Measurements from ENCODE around the gene ZC3H10.
"Not testable (repeated sequence)": the region's sequence is repeated elsewhere in the genome, so short reads cannot be mapped to it uniquely, and the experiment has no call there.

ZC3H10 gene

DNA sequence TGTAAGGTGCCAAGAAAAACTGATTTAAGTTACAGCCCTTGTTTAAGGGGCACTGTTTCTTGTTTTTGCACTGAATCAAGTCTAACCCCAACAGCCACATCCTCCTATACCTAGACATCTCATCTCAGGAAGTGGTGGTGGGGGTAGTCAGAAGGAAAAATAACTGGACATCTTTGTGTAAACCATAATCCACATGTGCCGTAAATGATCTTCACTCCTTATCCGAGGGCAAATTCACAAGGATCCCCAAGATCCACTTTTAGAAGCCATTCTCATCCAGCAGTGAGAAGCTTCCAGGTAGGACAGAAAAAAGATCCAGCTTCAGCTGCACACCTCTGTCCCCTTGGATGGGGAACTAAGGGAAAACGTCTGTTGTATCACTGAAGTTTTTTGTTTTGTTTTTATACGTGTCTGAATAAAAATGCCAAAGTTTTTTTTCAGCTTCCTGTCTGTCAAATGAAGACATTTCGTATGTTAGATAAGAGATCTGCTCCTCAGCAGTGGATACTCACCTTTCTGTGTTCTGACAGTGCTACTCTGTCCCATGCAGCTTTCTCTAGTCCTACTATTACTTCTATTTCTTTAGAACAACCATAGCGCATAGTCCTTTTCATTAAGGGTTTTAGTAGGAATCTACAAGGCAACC, 14.9 kb upstream of the ZC3H10 start:
- DNase-seq: no peak

DNA sequence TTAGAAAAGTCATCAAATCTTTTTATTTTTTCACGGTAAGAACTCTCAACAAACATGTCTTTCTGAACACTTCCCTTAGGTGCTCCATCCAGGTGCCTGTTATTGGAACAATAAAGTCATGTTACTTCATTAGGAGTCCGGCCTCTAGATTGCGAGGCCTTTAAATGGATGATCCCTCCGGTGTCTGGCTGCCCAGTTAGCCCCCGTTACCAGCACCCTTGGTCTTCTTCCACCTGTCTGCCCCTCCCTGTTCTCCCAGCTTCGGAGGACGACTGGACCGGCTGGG, 14.3 kb upstream of the ZC3H10 start:
- no peak for DNase-seq

DNA sequence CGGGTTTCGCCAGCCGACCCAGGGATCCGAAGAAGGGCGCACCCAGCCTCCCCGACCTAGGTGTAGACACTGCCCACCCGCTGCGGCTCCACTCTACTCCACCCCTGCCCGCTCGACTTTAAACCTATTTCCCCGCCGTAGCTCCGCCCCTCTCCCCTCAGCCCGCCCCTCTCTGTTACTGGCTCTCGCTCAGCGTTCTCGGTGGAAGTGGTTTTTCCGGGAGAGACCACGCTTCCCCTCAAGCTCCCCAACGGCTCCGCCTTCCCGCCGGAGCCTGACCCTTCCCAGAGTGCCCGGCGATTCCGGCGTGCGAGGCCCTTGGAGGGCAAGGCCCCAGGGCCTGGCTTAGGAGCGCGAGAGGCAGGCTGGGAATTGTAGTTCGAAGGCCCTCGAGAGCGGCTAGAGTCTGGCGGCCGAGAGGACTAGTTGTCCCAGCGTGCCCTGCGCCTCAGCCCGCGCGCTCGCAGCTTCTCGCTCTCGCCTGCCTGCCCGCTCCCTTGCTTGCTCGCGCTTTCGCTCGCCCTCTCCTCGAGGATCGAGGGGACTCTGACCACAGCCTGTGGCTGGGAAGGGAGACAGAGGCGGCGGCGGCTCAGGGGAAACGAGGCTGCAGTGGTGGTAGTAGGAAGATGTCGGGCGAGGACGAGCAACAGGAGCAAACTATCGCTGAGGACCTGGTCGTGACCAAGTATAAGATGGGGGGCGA, 13.8 kb upstream of the ZC3H10 start, which contains the start of gene PA2G4:
PA2G4 (plus strand) TSS at position 451 of the 706 bp plus-strand sequence; CDS start at position 630, 179 bp downstream.
- peak; percentile 99 for DNase-seq

DNA sequence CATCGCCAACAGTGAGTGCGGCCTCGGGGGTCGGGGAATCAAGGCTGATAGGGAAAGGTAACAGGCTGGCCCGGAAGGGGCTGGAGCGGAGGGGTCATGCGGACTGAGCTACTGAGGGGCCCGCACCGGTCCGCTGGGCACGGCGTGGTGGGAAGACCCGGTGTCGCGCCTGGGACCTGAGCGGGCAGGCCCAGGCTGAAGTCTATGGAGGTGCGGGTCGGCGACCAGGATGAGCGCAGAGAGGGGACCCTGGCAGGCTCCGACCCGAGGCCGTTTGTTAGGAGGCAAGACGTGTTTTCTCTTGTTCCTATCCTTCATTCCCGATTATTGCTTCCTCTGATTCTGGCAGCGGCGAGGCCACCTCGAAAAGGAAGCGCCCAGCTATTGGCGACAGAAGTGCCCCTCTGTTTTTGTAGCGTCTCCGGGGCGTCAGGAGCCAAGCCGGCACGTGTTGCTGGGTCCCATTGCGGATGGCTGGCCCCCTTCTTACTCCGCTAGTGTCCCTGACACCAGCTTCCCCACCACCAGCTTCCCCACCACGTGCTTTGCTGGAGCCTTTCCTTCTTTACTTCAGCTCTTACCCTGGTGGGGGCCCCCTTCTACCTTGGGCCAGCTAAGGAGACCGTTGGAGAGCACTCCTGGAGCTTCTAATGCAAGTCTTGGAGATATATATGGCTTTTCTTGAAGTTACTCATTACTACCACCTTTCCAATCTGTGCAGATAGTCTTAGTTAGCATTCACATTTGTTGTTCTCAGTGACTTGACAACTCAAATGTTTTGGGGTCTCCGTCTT, 13.1 kb upstream of the ZC3H10 start:
- DNase-seq: peak; percentile 46

GRCh38 chr12:56105609-56105902, 12.5 kb upstream of the ZC3H10 start:
- DNase-seq: no peak

DNA sequence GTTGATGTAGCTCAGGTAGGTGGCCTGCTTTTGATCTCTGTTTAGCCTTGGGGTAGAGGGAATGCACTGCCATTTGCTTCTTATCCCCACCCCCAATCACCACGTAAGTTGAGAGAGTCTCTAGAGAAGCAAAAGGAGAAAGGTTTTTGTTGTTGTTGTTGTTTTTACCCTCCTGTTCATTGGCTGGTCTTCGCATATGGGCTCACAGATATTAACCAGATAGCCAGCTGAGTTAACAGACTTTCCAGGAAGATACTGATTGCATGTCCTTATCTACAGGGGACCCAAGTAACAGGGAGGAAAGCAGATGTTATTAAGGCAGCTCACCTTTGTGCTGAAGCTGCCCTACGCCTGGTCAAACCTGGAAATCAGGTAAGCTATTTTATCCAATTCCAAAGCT, 10.8 kb upstream of the ZC3H10 start:
- DNase-seq: no peak

- no peak for DNase-seq
These were observed 7.5 kb upstream of the ZC3H10 start for GRCh38 chr12:56110571-56110970.

- DNase-seq: no peak
These were observed 4.0 kb upstream of the ZC3H10 start for GRCh38 chr12:56114084-56114483.

DNA sequence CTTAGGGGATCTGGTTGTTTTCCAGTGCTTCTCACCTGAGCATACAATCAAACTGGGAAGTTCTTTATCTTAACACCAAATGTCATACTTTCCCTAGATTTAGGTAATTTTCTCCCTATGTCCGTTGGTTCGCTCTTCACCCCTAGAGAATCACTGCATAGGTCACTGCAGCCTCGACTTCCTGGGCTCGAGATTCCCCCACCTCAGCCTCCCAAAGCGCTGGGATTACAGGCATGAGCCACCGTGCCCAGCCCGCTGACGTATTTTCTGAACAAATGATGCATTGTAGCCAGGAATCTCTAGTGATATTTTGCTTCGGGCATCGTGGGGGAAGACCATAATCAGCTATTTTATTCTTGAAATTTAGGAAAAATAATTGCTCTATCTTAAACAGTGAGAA, 2.7 kb upstream of the ZC3H10 start:
- DNase-seq: no peak

GRCh38 chr12:56116267-56117081, 1.6 kb upstream of the ZC3H10 start, which contains the start of gene RPL41:
Gene RPL41 (plus strand): TSS chr12:56116633.
- DNase-seq: peak; percentile 91

DNA sequence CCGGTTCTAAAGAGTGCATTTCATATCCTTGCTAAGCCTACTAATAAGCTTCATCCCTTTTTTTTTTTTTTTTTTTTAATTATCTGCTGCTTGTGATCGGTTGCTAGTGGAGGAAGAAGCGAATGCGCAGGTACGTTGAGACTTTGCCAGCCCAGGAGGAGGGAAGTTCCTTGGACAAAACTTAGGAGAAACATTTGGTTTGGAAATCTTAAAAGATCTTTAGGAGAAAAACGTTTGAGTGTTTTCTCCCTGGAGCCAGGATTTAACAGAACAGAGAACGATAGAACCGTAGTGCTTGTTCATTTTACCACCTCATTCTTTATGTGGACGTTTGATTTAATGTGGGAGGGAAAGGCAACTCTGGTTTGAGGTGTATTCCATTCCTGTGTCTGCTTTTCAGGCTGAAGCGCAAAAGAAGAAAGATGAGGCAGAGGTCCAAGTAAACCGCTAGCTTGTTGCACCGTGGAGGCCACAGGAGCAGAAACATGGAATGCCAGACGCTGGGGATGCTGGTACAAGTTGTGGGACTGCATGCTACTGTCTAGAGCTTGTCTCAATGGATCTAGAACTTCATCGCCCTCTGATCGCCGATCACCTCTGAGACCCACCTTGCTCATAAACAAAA, 872 bp upstream of the ZC3H10 start:
- DNase-seq: not testable (repeated sequence)

DNA sequence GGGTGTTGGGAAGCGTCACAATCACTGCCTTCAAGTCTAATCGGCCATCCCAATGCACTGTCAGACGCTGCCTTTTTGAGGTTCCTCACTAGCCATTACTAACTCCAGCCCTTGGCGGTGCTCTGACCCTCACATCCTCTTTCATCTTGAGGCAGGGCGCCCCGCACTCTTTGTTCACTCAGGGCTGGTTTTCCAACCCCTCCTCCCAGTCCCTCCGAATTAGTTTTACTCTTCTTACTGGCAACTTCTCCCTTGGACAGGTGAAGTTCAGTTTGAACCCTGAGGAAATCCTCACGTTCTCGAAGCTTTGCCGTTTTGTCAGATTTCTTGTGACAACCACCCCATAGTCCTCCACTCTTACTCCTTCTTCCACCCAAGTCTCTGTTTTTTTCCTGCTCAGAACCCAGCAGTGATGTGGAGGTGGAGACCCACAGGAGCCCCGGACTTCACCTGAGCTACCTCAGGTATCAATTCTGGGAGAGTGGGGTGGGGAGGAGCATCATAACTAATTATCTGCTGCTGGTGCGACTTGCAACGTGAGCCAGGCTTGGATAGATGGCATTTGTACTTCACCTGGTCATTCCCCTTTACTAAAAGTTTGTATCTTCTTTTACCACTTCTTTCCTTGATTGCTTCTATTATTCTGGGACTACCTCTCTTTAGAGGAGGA, 757 bp downstream of the ZC3H10 start:
- peak; percentile 65 for DNase-seq

GRCh38 chr12:56119361-56119796, 1.3 kb downstream of the ZC3H10 start:
- peak; percentile 78 for DNase-seq

- DNase-seq: no peak
These were observed 2.2 kb downstream of the ZC3H10 start for GRCh38 chr12:56120158-56120846.

DNA sequence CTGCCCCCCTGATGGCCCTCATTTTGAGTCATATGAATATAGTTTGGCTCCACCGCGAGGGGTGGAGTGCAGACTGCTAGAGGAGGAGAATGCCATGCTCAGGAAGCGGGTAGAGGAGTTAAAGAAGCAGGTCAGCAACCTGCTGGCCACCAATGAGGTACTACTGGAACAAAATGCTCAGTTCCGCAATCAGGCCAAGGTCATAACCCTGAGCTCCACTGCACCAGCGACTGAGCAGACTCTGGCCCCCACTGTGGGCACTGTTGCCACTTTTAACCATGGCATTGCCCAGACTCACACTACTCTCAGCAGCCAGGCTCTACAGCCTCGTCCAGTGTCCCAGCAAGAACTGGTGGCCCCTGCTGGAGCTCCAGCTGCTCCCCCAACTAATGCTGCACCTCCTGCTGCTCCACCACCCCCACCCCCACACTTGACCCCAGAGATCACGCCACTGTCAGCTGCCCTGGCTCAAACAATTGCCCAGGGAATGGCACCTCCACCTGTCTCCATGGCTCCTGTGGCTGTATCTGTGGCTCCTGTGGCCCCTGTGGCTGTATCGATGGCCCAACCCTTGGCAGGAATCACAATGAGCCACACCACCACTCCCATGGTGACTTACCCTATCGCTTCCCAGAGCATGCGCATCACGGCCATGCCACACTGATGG, 3.3 kb downstream of the ZC3H10 start:
- DNase-seq: no peak

- DNase-seq: no peak
These were observed 4.6 kb downstream of the ZC3H10 start for GRCh38 chr12:56122637-56123036.

DNA sequence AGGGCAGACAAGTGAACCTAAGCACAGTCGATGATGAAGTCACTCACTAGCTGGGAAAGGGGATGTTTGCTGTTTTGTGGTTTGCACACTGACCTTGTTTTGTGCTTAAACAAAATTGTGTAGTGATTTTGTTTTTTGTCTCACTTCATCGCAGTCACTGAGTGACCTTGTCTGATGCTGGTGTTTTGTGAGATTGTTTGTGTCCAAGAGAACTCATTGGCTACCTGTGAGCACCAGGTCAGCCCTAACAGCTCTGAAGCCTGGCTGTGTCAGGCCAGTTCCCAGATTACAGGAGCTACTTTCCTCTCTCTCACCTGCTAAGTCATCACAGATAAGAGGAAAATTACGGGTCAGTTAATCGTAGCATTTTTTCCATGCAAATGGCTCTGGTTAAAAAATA, 6.1 kb downstream of the ZC3H10 start:
- no peak for DNase-seq

DNA sequence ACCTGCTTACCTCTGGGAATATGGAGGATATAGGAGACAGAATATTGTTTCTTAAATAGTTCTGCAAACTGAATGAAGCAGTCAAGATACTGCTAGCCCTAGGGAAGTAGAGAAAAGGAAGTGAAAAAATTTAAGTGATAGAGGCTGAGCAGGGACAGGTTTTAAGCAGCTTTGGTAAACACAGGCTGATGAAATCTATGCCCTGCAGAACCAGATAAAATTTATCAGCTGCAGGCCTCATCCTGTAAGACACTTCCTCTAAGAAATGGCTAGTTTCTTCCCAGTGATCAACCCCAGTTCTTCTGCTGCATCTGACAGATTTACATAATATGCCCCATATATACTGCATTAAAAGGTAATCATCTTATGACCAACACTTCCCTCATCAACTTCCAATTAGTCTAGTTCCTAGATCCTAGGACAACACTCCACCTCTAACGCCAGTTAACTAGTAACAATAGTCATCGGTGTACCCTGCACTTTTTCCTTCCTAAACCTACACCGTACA, 8.7 kb downstream of the ZC3H10 start:
- DNase-seq: peak; percentile 92

DNA sequence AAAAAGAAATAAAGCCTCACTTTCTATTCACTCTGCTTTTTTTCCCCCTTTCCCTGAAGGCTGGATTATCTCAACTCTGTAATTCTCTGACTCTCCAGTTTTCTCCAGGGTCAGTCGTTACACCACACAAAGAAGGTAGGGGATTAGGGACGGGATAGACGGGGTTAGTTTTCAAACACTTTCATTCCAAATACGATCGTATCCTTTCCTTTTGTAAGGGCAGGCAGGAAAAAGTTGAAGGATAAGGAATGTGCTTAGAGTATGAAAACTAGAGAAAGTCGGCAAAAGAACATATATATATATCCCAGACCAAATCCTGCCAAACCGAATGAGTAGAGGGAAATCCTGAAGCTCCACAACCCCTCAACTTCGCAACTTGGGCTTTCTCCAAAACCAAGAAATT, 9.4 kb downstream of the ZC3H10 start:
- DNase-seq: no peak

DNA sequence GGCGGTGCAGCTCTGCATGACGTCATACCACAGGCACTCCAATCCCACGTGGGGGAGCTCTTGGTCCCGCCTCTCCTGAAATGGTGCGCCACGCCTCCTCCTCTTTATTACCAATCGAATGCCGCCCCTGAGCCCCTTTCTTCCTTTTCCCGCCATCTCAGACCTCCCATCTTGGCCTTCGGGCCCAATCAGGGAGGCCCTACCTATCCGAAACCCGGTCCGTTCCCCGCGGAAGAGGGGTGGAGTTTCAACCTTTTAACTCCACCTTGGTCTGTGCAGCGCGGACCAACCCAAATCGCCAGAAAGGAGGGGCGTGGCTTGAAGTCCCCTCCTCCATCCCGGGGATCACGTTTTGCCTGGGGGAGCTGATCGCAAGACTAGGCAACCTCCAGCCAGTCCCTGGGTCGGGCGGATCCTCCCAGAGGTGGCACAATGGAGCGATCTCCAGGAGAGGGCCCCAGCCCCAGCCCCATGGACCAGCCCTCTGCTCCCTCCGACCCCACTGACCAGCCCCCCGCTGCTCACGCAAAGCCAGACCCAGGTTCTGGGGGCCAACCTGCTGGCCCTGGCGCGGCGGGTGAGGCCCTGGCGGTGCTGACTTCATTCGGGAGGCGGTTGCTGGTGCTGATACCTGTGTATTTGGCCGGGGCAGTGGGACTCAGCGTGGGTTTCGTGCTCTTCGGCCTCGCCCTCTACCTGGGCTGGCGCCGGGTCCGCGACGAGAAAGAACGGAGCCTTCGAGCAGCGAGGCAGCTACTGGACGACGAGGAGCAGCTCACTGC, 10.0 kb downstream of the ZC3H10 start, which contains the start of gene ESYT1:
ESYT1 (plus strand) TSS at position 380 of the 782 bp plus-strand sequence; CDS start at position 433, 53 bp downstream.
- peak; percentile 100 for DNase-seq

All from MV-4-11 (cell line).